Daoy (cell line): ENCODE measurements around the gene DBN1. TPM values are rescaled to one million over a fixed set of nuclear protein-coding genes. Genes with fewer than 3 reads are reported as not detected.

Experiments used
- total RNA-seq: library from RNA; depleted of rRNA; stranded (reverse); fragments of >200 nt; shearing (Covaris generic); gene quantifications from 2 replicates; pipeline ENCODE4 v1.2.3, GENCODE V29; 2014; rRNA removed

DBN1 gene
- total RNA-seq, 1 experiment from 2014 or later: 187 TPM

Other genes with a start within 250 kb of the DBN1 start
- 16.6 and 18.8 TPM in 2 replicates for gene RAB24, start 169.9 kb downstream of the DBN1 start, total RNA-seq
- 434 and 468 TPM in 2 replicates for gene PRELID1, start 169.8 kb downstream of the DBN1 start, total RNA-seq
- 16.7 and 23.4 TPM in 2 replicates for gene MXD3, start 161.7 kb downstream of the DBN1 start, total RNA-seq
- 269 and 285 TPM in 2 replicates for gene LMAN2, start 122.0 kb downstream of the DBN1 start, total RNA-seq
- gene RGS14, start 115.7 kb downstream of the DBN1 start, total RNA-seq: 18.1 and 30.5 TPM in 2 replicates
- gene SLC34A1, start 89.2 kb downstream of the DBN1 start, total RNA-seq: not detected in 2 replicates
- gene PFN3, start 73.0 kb downstream of the DBN1 start, total RNA-seq: not detected in 2 replicates
- gene F12, start 64.1 kb downstream of the DBN1 start, total RNA-seq: 8.6 and 9.6 TPM in 2 replicates
- gene GRK6, start 47.0 kb downstream of the DBN1 start, total RNA-seq: 67.3 and 71.8 TPM in 2 replicates
- gene PRR7, start 26.8 kb downstream of the DBN1 start, total RNA-seq: 15.7 and 21.4 TPM in 2 replicates
- 197 and 234 TPM in 2 replicates for gene PDLIM7, start 24.0 kb upstream of the DBN1 start, total RNA-seq
- 3.7 and 3.9 TPM in 2 replicates for gene DOK3, start 36.2 kb upstream of the DBN1 start, total RNA-seq
- 68.7 and 91.5 TPM in 2 replicates for gene DDX41, start 43.3 kb upstream of the DBN1 start, total RNA-seq
- gene FAM193B, start 80.9 kb upstream of the DBN1 start, total RNA-seq: 14.6 and 26.7 TPM in 2 replicates
- gene TMED9, start 118.6 kb upstream of the DBN1 start, total RNA-seq: 94.7 and 105 TPM in 2 replicates
- gene B4GALT7, start 126.5 kb upstream of the DBN1 start, total RNA-seq: 35.1 and 51.0 TPM in 2 replicates